AG08395 (cell line): ENCODE results near the gene CEACAM18.
"Not testable (repeated sequence)": the region's sequence is repeated elsewhere in the genome, so short reads cannot be mapped to it uniquely, and the experiment has no call there.

Experiments used
- DNase-seq: peaks from one replicate; pipeline ENCODE4 v3.0.0; 2012; ENCODE audit warnings: mixed read lengths, low spot score

CEACAM18 gene

DNA sequence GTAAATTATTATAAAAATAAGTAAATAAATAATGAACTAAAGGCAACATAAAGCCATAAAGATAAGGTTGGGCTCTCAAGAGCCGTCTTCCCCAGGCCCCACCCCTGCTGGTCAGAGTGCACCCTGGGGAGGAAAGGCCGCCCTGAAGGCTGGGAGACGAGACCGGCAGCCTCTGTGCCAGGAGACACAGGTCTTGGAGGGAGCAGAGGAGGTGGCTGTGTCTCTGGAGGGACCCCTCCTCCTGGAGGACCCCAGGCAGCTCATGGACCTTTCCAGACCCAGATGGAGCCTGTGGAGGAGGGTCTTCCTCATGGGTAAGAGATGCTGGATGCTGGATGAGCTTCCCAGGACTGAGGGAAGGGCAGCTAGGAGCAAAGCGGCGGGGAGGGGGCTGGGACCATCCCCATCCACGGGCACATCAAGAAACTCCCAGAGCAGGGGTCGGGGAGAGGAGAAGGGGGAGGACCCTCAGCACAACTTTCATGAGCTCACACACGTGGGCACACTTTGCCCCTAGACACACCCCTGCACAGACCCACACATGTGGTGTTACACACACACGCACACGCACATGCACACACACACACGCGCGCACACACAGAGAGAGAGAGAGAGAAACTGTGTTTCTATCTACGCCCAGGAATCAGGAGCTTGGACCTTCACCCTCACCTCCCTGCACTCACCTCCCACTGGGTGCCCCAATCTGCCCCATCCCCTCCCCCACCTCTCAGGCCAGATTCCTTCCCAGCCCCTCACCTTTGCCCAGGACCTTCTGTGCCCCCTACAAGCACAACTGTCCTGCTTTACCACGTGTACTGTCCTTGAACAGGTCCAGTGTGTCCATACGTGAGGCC, at the start of gene CEACAM18:
TSS of gene CEACAM18 (plus strand) at position 159 of the 854 bp plus-strand sequence.
- DNase-seq = no peak

DNA sequence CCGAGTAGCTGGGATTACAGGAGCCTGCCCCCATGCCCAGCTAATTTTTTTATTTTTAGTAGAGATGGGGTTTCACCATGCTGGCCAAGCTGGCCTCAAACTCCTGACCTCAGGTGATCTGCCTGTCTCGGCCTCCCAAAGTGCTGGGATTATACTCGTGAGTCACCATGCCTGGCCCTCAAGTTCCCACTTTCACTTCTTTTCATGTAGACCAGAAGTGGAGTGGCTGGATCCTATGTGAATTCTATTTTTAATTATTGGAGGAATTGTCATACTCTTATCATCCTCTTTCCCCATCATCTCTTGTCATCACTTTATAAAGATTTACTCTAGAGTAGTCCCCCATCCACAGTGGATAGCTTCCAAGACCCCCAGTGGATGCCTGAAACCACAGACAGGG, 48.1 kb upstream of the CEACAM18 start:
- no peak for DNase-seq

GRCh38 chr19:51431124-51431523, 47.2 kb upstream of the CEACAM18 start:
- DNase-seq = no peak

DNA sequence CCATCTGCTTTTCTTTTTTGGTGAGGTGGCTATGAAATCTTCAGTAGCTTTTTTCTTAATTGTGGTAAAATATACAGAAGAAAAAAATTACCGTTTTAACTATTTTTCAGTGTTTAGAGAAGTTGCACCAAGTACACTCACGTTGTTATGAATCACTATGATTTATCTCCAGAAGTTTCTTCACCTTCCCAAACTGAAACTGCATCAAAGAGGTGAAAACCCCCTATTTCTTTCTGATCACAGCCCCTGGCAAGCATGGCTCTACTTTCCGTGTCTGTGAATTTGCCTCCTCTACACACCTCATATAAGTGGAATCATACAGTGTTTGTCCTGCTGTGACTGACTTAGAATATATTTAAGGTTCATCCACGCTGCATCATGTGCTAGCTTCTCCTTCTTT, 45.3 kb upstream of the CEACAM18 start:
- no peak for DNase-seq

DNA sequence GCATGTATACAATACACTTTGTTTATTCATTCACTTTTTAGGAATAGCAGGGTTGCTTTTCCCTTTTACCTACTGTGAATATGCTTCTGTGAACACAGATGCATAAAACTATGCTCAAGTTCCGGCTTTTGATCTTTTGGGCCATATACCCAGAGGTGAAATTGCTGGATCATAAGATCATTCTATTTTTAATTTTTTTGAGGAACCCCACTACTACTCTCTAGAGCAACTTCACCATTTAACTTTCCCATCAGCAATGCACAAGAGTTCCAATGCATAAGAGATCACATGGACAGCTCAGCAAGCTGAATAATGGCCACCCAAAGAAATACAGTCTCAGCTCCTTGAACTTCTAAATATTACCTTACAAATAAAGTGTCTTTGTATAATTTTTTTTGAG, 43.9 kb upstream of the CEACAM18 start:
- no peak for DNase-seq

DNA sequence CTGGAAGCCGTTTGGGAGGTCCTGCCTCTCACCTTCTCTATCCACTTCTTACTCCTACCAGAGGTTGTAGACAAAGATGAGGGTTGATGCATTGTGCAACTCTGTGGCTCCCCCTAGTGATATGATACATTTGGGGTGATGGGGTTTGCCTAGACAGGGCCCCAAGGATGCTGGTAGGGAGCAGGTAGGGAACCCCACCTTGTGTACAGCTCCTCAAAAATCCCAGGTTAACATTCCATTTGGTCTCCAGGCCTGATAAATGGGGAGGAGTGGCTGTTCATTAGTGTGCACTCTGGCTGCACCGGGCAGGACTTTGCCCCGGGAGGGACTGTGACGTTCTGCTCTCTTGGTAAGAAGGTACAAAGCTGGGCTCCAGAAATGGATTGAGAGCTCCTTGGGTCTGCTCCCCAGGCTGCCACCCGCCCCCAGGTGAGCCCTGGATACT, 39.3 kb upstream of the CEACAM18 start:
- DNase-seq = peak; percentile 13

GRCh38 chr19:51440052-51440451, 38.3 kb upstream of the CEACAM18 start:
- DNase-seq = no peak

DNA sequence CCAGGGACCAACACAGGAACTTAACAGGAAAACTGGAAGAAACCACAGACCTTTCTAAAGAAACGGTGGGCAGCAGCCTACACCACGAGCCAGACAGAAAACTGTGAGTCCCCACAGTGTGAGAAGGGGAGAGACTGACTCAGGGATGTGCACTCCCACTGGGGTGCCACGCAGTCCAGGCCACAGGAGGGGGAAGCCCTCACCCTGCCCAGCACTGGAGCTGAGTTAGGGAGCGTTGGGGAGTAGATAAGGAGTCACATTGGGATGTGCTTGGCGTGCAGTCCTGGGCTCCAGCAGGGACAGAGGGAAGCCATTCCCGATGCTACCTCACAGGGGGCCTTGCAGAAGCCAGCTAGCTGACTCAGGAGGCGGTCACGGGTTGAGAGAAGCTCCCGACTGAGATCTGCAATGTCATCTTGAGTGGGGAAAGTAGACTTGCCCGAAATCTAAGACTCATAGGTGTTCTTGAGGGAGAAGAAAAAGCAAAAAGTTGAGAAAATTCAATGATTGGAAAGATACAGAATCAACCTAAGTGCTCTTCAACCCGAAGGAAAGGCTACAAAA, 37.4 kb upstream of the CEACAM18 start:
- DNase-seq = no peak

- DNase-seq = no peak
Measured at GRCh38 chr19:51441410-51442390, 36.6 kb upstream of the CEACAM18 start.

- not testable (repeated sequence) for DNase-seq
Measured at GRCh38 chr19:51447510-51447909, 30.8 kb upstream of the CEACAM18 start.

DNA sequence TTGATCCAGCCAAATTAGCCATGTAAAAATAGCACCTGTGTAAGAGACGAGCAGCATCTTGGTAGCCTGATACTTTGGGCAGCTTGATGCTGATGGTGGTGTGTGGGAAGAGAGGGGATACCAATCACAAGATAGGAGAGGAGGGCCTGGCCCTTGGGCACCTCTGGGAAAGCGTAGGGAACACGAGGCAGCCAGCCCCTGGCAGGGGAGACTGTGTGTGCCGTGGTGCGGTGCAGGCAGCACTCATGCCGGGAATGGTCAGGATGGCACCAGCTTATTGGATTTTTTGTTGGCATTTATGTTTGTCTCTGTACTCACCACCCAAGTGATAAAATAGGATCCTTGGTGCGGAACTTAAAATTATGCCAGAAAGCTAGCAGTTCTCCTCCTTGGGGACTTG, 30.3 kb upstream of the CEACAM18 start:
- DNase-seq = no peak

DNA sequence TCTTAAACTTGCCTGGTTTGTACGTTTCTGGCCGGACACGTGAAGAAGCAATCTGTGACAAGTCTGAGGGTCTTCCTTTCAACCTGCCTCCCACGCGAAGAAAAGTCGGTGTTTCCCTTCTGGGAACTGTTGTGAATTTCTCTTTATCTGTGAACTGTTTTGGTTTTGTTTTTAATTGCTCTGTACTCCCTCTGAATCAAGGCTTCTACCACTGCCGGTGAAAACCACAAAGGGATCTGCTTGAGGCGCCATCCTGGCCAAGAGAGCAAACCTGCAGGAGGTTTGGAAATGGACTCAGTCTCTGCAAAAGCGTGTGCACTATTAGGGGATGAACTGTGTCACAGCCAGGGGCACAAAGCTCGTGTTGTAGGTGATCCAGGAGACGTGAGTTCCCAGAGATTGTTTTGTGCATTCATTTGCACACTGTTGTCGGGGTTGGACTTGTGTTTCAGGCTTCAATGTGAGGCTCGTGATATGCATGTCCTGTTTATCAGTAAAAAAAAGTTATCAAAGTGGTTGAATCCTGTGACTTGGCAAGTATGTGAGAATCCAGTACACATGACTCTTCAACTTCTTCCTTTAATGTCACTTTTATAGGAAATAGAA, 29.8 kb upstream of the CEACAM18 start:
- DNase-seq = no peak

- no peak for DNase-seq
Measured at GRCh38 chr19:51450730-51451307, 27.5 kb upstream of the CEACAM18 start.

- DNase-seq = no peak
Measured at GRCh38 chr19:51456541-51457290, 21.6 kb upstream of the CEACAM18 start.

- no peak for DNase-seq
Measured at GRCh38 chr19:51457351-51458013, 20.9 kb upstream of the CEACAM18 start.

- no peak for DNase-seq
Measured at GRCh38 chr19:51458051-51458645, 20.2 kb upstream of the CEACAM18 start, which contains the start of gene SIGLEC8. SIGLEC8 (minus strand) TSS chr19:51458454; CDS start chr19:51458387, 67 bp downstream.

DNA sequence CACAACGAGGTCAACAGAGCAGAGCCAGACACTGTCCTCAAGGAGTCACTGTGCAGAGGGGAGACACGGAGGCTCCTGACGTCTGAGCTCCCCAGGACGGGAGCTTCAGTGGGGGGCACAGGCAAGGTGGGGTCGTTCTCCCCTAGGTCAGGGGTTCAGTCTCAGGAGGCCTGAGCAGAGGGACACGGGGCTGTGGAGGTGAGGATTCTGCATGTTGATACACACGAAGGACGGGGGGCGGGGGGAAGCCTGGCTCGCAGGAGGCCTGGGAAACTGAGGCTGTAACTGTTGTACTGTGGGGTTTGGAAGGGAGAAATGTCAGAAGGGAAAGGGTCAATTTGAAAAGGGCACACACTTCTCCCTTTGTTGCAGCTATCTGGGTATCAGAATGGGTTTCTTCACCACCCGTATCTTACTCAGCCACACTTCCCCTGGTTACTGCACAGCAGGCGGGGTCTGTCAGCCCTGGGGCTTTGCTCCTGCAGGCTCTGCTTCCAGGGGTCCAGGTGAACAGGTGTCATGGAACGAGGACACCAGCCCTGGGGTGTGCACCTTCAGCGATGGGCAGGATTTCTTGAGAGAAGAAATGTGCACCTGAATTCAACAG, 19.3 kb upstream of the CEACAM18 start:
- DNase-seq = no peak

GRCh38 chr19:51460164-51460992, 18.0 kb upstream of the CEACAM18 start:
- DNase-seq = no peak
